SKM-1 (cell line): ENCODE results near the gene NAGPA.
"Not testable (repeated sequence)": the region's sequence is repeated elsewhere in the genome, so short reads cannot be mapped to it uniquely, and the experiment has no call there.

Source experiments
- DNase-seq: peaks from one replicate; lab custom pipeline; 2025; ENCODE audit not compliant: unreplicated experiment; lab: John Stamatoyannopoulos, UW

NAGPA gene

GRCh38 chr16:5033256-5034166 is at the start of gene NAGPA:
TSS of gene NAGPA (minus strand) at chr16:5033935. CDS start at chr16:5033914, 21 bp downstream.
- DNase-seq, result peak; percentile 61

GRCh38 chr16:5080996-5081395 is 47.3 kb upstream of the NAGPA start:
- DNase-seq, result not testable (repeated sequence)

DNA sequence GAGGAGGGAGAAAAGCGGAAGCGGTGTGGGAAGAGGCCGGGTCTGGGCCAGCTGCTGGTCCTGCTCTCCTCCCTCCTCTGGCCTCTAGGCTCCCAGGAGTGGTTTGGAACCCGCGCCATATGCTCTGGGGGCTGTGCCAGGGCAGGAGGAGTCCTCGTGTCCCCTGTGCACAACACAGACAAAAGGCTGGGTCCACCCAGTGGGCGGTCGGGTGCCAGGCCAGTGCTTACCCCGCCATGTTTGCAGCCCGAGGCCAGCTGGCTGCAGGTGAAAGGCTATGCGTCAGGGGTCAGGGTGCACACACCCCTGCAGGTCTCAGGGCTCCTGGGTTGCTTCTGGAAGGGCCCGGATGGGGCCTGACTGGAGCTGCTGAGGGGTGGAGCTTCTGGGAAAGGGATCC is 46.7 kb upstream of the NAGPA start:
- DNase-seq, result not testable (repeated sequence)

DNA sequence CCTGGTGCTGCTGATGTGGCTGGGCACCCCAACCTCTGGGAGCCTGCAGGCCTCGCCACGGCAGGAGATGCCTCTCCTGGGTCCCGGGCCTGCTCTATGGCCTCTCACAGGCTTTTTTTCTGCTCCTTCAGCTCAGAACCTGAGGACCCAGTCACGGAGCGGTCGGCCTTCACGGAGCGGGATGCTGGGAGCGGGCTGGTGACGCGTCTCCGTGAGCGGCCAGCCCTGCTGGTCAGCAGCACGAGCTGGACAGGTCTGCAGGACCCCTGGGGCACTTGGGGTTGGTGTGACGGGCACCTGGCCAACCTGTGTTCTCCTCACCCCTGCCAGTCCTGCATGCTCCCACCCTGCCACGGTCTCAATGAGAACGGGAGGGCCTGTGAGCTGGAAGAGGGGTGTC is 44.9 kb upstream of the NAGPA start:
- DNase-seq, result no peak

- no peak for DNase-seq
Observed at GRCh38 chr16:5077304-5077703, 43.6 kb upstream of the NAGPA start.

GRCh38 chr16:5075637-5076036 is 41.9 kb upstream of the NAGPA start:
- DNase-seq, result no peak

DNA sequence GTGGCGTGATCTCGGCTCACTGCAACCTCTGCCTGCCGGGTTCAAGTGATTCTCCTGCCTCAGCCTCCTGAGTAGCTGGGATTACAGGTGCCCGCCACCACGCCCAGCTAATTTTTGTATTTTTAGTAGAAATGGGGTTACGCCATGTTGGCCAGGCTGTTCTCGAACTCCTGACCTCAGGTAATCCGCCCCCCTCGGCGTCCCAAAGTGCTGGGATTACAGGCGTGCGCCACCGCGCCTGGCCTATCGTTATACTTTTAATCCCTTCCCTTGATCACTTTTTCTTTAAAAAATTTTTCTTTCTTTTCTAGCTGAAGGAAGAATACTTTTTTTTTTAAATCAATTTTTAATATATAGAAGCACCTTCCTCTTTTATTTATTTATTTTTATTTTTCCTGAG is 40.0 kb upstream of the NAGPA start:
- not testable (repeated sequence) for DNase-seq

GRCh38 chr16:5073279-5073629 is 39.5 kb upstream of the NAGPA start:
- no peak for DNase-seq

DNA sequence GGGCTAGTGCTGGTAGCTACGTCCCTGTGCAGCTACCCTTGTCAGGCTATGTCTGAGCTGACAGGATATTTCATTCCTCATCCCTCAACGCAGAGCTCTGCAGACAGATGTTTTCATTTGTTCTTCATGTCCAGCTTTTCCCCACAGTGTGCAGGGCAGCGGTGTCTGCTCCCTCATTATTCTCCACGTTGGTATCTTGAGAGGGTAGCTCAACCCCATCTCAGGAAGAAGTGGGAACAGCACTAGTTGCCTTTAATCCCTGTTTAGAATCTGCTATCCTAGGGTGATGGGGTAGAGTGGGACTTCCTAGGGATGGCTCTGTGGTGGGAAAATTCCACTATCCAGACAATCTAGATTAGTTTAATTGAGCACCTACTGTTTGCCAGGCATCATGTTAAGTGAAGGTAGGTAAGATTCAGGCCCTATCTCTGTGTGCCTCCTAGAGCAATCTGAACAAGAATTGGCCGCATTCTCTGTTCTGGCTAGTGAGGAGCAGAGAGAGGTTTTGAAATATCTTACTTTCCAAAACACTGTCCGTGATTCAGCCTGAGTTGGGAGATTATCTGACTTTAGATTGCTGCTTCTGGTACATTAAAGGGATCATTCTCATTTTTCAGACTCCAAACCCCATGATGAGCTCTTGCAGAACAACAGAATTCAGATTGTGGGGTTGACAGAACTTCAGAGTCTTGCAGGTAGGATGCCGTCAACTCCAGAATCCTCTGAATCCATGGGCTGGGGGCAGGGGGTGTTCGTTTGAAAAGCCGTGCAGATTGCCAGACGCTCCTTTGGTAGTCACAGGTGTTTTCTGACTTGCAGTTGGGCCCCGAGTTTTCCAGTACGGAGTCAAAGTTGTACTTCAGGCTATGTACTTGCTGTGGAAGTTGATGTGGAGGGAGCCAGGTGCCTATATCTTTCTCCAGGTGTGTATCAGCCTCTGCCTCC is 38.9 kb upstream of the NAGPA start:
- no peak for DNase-seq

- DNase-seq, result peak; percentile 65
Observed at GRCh38 chr16:5071681-5072333, 38.1 kb upstream of the NAGPA start, which contains the start of gene ALG1. TSS of gene ALG1 (plus strand) at chr16:5071843. CDS start at chr16:5071850, 7 bp downstream.

DNA sequence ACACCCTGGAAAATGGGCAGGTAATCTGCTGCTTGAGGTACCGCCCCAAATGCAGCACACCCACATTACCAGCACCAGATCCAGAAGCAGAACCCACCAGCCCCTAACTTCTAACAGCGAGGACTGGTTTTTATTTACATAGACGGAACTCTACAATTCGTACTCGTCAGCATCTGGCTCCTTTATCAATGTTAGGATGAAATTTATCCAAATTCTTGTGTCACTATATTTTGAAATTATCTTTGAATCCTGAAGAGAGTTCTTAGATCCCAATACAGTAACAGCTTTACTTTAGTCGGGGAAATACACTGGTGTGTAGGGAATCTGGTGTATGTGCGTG is 37.6 kb upstream of the NAGPA start:
- no peak for DNase-seq

- no peak for DNase-seq
Observed at GRCh38 chr16:5070431-5071186, 36.9 kb upstream of the NAGPA start.

GRCh38 chr16:5069854-5070253 is 36.1 kb upstream of the NAGPA start:
- no peak for DNase-seq

- DNase-seq, result no peak
Observed at GRCh38 chr16:5069048-5069447, 35.3 kb upstream of the NAGPA start.

GRCh38 chr16:5066511-5066910 is 32.8 kb upstream of the NAGPA start:
- DNase-seq, result no peak

DNA sequence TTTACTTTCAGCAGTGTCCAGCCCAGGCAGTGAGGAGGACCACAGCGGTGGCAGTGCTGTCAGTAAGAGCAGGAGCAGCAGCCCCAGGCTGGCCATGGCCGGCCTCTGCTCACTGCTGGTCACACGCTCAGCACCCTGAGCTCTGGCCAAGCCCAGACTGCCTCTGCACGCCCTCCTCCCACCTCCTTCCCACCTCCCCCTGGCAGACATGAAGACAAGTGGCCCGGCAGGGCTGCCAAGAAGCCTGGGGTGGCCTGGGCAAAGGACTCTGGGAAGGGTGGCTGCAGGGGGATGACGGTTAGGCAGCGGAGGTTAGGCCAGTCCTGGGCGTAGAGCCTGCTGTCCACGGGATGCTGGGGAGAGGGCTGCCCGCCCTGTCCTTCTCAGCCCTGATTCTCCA is 32.1 kb upstream of the NAGPA start, which contains the start of gene C16orf89:
TSS of gene C16orf89 (minus strand) at position 144 of the 400 bp plus-strand sequence. CDS start at position 96, 48 bp downstream.
- DNase-seq, result no peak

GRCh38 chr16:5065326-5065725 is 31.6 kb upstream of the NAGPA start:
- DNase-seq, result no peak

- no peak for DNase-seq
Observed at GRCh38 chr16:5064915-5065314, 31.2 kb upstream of the NAGPA start.

GRCh38 chr16:5062790-5063765 is 29.3 kb upstream of the NAGPA start:
- no peak for DNase-seq
